Urothelium cell line (cell line): ENCODE results near the gene HTR3E.
"Not testable (repeated sequence)": the region's sequence is repeated elsewhere in the genome, so short reads cannot be mapped to it uniquely, and the experiment has no call there.

Experiments used
- DNase-seq: peaks from one replicate; pipeline ENCODE4 v3.0.0; 2011; ENCODE audit warnings: low spot score, mixed read lengths
- FAIRE-seq: peaks from 2 replicates; lab custom pipeline; 2011; peaks lifted over from hg19 to GRCh38; lab: Jason Lieb, UNC

HTR3E gene

GRCh38 chr3:184149770-184150169 lies 52.9 kb downstream of the HTR3E start:
- not testable (repeated sequence) for FAIRE-seq, DNase-seq

- peak; percentile 89 for DNase-seq
- FAIRE-seq = no peak
Observed at GRCh38 chr3:184154885-184155643, 58.2 kb downstream of the HTR3E start, which contains the start of gene DVL3. Gene DVL3 (plus strand): TSS chr3:184155377. CDS start chr3:184155636, 259 bp downstream.

GRCh38 chr3:184155644-184156521 lies 59.0 kb downstream of the HTR3E start:
- FAIRE-seq (no peak), DNase-seq (no peak)

- DNase-seq (no peak), FAIRE-seq (no peak)
Observed at GRCh38 chr3:184156522-184156955, 59.7 kb downstream of the HTR3E start.
